SK-N-SH (cell line): Measurements from ENCODE around the gene SCYGR3. TPM values are rescaled to one million over a fixed set of nuclear protein-coding genes. Genes with fewer than 3 reads are reported as not detected.

Experiments
- CTCF ChIA-PET: fragments of 300-600, 350-600 bp; formaldehyde crosslinking; extraction: SDS; loops from one replicate; lab custom pipeline; 2021; lab: Yijun Ruan, JAX
- POLR2A ChIA-PET: fragments of 350-600 bp; sonication (Branson Sonifier 250); formaldehyde crosslinking; extraction: SDS; loops from one replicate; lab custom pipeline; 2020; ENCODE audit warnings: antibody characterized with exemption, inconsistent platforms; lab: Yijun Ruan, JAX
- DNase-seq: peaks from one replicate; pipeline ENCODE4 v3.0.0; 2012
- H2AFZ ChIP-seq: fragments of 200-600 bp; sonication (generic); 2 replicates; pipeline ENCODE4 v1.8.1; 2016; ENCODE audit warnings: antibody characterized with exemption, mild to moderate bottlenecking, low read depth
- H3F3A ChIP-seq: fragments of 200-600 bp; sonication (generic); replicated peaks from 2 replicates; pipeline ENCODE3; 2016; ENCODE audit warnings: antibody characterized with exemption, mild to moderate bottlenecking; ENCODE audit not compliant: insufficient read depth
- H3K27ac ChIP-seq, 2 experiments: fragments of 200-500 bp in 1 of 2; fragments of 200-600 bp in 1 of 2; sonication (Bioruptor generic) in 1 of 2; sonication (generic), shearing (Covaris generic) in 1 of 2; 2 replicates each; pipeline versions ENCODE4 v1.5.1 to v1.6.1; 2014 to 2016; ENCODE audit warnings: low read depth in 2 of 2, inconsistent platforms in 1 of 2, low read length in 1 of 2, mild to moderate bottlenecking in 1 of 2, mixed read lengths in 1 of 2
- H3K27me3 ChIP-seq: fragments of 200-600 bp; sonication (generic), shearing (Covaris generic); 2 replicates; pipeline ENCODE4 v1.6.1; 2016; ENCODE audit warnings: mixed run types; ENCODE audit not compliant: insufficient read depth
- H3K36me3 ChIP-seq, 2 experiments: fragments of 200-500 bp in 1 of 2; fragments of 200-600 bp in 1 of 2; sonication (Bioruptor generic) in 1 of 2; sonication (generic) in 1 of 2; replicated peaks in 1 of 2; 2 replicates each; pipeline versions ENCODE3 to v1.5.1; 2014 to 2016; ENCODE audit warnings: low read length in 1 of 2, mild to moderate bottlenecking in 1 of 2; ENCODE audit not compliant: insufficient read depth in 2 of 2, control insufficient read depth in 1 of 2
- H3K4me1 ChIP-seq, 2 experiments: fragments of 200-500 bp in 1 of 2; fragments of 200-600 bp in 1 of 2; sonication (Bioruptor generic) in 1 of 2; sonication (generic), shearing (Covaris generic) in 1 of 2; 2 replicates each; pipeline versions ENCODE4 v1.5.1 to v1.6.1; 2014 to 2016; ENCODE audit warnings: low read depth in 1 of 2, low read length in 1 of 2, mixed run types in 1 of 2; ENCODE audit not compliant: insufficient read depth in 2 of 2, control insufficient read depth in 1 of 2
- H3K4me2 ChIP-seq: fragments of 200-600 bp; sonication (generic), shearing (Covaris generic); 2 replicates; pipeline ENCODE4 v1.6.1; 2017; ENCODE audit warnings: mixed run types
- H3K4me3 ChIP-seq, 2 experiments: fragments of 200-500 bp in 1 of 2; fragments of 200-600 bp in 1 of 2; sonication (Bioruptor generic) in 1 of 2; sonication (generic), shearing (Covaris generic) in 1 of 2; 2 replicates each; pipeline versions ENCODE4 v1.5.1 to v1.8.1; 2014 to 2016; ENCODE audit warnings: low read depth in 2 of 2, inconsistent platforms in 1 of 2, low read length in 1 of 2, mild to moderate bottlenecking in 1 of 2, mixed read lengths in 1 of 2, moderate library complexity in 1 of 2
- H3K79me2 ChIP-seq: fragments of 200-600 bp; sonication (generic); 2 replicates; pipeline ENCODE4 v1.8.1; 2017; ENCODE audit warnings: mild to moderate bottlenecking; ENCODE audit not compliant: insufficient read depth
- H3K9ac ChIP-seq: fragments of 200-600 bp; sonication (generic); 2 replicates; pipeline ENCODE4 v1.6.1; 2017; ENCODE audit warnings: mixed run types
- H3K9me2 ChIP-seq: fragments of 200-600 bp; sonication (generic); 2 replicates; pipeline ENCODE4 v1.6.1; 2017; ENCODE audit warnings: mixed run types
- H3K9me3 ChIP-seq: fragments of 200-600 bp; sonication (generic); 2 replicates; pipeline ENCODE4 v1.6.1; 2017; ENCODE audit warnings: mixed run types, mild to moderate bottlenecking, moderate library complexity
- H4K20me1 ChIP-seq: fragments of 200-600 bp; sonication (generic); 2 replicates; pipeline ENCODE4 v1.6.1; 2017; ENCODE audit warnings: mild to moderate bottlenecking, mixed run types; ENCODE audit not compliant: insufficient read depth
- CHD2 ChIP-seq: fragments of 150-350 bp; IDR thresholded peaks from 2 replicates; pipeline ENCODE4 v1.6.1; 2018; ENCODE audit warnings: low read length; ENCODE audit not compliant: partially characterized antibody
- GABPA ChIP-seq: IDR thresholded peaks from 2 replicates; pipeline ENCODE4 v1.4.0; 2012; ENCODE audit warnings: low read depth, mild to moderate bottlenecking
- IRF3 ChIP-seq: fragments of 150-350 bp; IDR thresholded peaks from 2 replicates; pipeline ENCODE4 v1.6.1; 2016; ENCODE audit warnings: mild to moderate bottlenecking, low read depth, low read length
- POLR2AphosphoS5 ChIP-seq: IDR thresholded peaks from 2 replicates; pipeline ENCODE4 v1.6.1; 2012; ENCODE audit warnings: low read depth, low read length
- RCOR1 ChIP-seq: fragments of 150-350 bp; IDR thresholded peaks from 2 replicates; pipeline ENCODE4 v1.6.1; 2017; ENCODE audit warnings: antibody characterized with exemption, low read length
- RXRA ChIP-seq: IDR thresholded peaks from 2 replicates; pipeline ENCODE4 v1.4.0; 2012; ENCODE audit warnings: low read depth, mild to moderate bottlenecking, borderline replicate concordance
- SMC3 ChIP-seq: IDR thresholded peaks from 2 replicates; pipeline ENCODE4 v1.6.1; 2012; ENCODE audit warnings: low read depth, low read length, improper control_type of control experiment
- TCF12 ChIP-seq: IDR thresholded peaks from 2 replicates; pipeline ENCODE4 v1.4.0; 2012
- WGBS: methylation state at CpG from one replicate; pipeline ENCODE4 v1.1.6; 2017; ENCODE audit warnings: low lambda C conversion rate; 5-methylcytosine and 5-hydroxymethylcytosine counted together
- polyA plus RNA-seq, 3 experiments: library from polyadenylated mRNA; depleted of rRNA; stranded (reverse); fragments of >200 nt; gene quantifications; 2 replicates each; pipeline ENCODE4 v1.2.3, GENCODE V29; 2012
- TF ChIP-seq, protein P1 (sequence below): IDR thresholded peaks from 2 replicates; pipeline ENCODE4; 2012
- TF ChIP-seq, protein P2 (sequence below): IDR thresholded peaks from 2 replicates; pipeline ENCODE4 v1.4.0; 2012; ENCODE audit warnings: low read depth, borderline replicate concordance

Gene SCYGR3
- polyA plus RNA-seq, 1 of the 3 experiments (the other 2 are of a cell fraction), result not detected

GRCh38 chr2:227629435-227629834 is 14.8 kb upstream of the SCYGR3 start:
- TF ChIP-seq TCF12, result no peak
- TF ChIP-seq SMC3, result no peak
- no peak for TF ChIP-seq RXRA
- TF ChIP-seq, protein P1, sequence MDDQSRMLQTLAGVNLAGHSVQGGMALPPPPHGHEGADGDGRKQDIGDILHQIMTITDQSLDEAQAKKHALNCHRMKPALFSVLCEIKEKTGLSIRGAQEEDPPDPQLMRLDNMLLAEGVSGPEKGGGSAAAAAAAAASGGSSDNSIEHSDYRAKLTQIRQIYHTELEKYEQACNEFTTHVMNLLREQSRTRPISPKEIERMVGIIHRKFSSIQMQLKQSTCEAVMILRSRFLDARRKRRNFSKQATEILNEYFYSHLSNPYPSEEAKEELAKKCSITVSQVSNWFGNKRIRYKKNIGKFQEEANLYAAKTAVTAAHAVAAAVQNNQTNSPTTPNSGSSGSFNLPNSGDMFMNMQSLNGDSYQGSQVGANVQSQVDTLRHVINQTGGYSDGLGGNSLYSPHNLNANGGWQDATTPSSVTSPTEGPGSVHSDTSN, result no peak
- TF ChIP-seq, protein P2, sequence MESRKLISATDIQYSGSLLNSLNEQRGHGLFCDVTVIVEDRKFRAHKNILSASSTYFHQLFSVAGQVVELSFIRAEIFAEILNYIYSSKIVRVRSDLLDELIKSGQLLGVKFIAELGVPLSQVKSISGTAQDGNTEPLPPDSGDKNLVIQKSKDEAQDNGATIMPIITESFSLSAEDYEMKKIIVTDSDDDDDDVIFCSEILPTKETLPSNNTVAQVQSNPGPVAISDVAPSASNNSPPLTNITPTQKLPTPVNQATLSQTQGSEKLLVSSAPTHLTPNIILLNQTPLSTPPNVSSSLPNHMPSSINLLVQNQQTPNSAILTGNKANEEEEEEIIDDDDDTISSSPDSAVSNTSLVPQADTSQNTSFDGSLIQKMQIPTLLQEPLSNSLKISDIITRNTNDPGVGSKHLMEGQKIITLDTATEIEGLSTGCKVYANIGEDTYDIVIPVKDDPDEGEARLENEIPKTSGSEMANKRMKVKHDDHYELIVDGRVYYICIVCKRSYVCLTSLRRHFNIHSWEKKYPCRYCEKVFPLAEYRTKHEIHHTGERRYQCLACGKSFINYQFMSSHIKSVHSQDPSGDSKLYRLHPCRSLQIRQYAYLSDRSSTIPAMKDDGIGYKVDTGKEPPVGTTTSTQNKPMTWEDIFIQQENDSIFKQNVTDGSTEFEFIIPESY, result no peak
- no peak for TF ChIP-seq RCOR1
- no peak for TF ChIP-seq GABPA
- TF ChIP-seq CHD2, result no peak
- TF ChIP-seq POLR2AphosphoS5, result no peak
- ChIA-PET POLR2A (no interaction called here), CTCF (no interaction called here)
- H3K4me3 ChIP-seq, result no peak overlapping the region
- H3K4me2 ChIP-seq, result no peak overlapping the region
- no peaks in the 10 kb centered on the region for H3F3A ChIP-seq
- no peaks in the 10 kb centered on the region for H3K36me3 ChIP-seq
- H3K9me3 ChIP-seq, result no peaks in the 10 kb centered on the region
- no peak overlapping the region for H2AFZ ChIP-seq
- H3K27ac ChIP-seq, result no peak overlapping the region
- 40% methylated on average over 7 of the region's 7 CpGs for WGBS
- DNase-seq, result no peak
- no peak overlapping the region for H3K9ac ChIP-seq
- no peaks in the 10 kb centered on the region for H3K79me2 ChIP-seq
- H3K4me1 ChIP-seq, result peaks cover 0 to 5% of the 10 kb centered on the region in 2 experiments; a peak in 1 of 4 replicates
- H3K27me3 ChIP-seq, result no peaks in the 10 kb centered on the region
- no peaks in the 10 kb centered on the region for H4K20me1 ChIP-seq
- no peaks in the 10 kb centered on the region for H3K9me2 ChIP-seq

GRCh38 chr2:227627769-227628168 is 13.1 kb upstream of the SCYGR3 start:
- no peaks in the 10 kb centered on the region for H3K79me2 ChIP-seq
- DNase-seq, result no peak
- no peak overlapping the region for H2AFZ ChIP-seq
- H3K4me1 ChIP-seq, result peaks cover 0 to 5% of the 10 kb centered on the region in 2 experiments; a peak in 1 of 4 replicates
- POLR2A ChIA-PET, result no interaction called here
- no peaks in the 10 kb centered on the region for H4K20me1 ChIP-seq
- 71% methylated on average over 3 of the region's 3 CpGs for WGBS
- no peaks in the 10 kb centered on the region for H3K9me2 ChIP-seq
- H3K4me3 ChIP-seq, result no peak overlapping the region
- H3K9ac ChIP-seq, result no peak overlapping the region
- CTCF ChIA-PET, result interaction anchor here (1.6 kb wide), 1 partner anchor 11 kb away, joined by 3 read pairs; no protein-coding TSS in a partner anchor
- H3K27ac ChIP-seq, result no peak overlapping the region
- TF ChIP-seq IRF3, result no peak
- no peak for TF ChIP-seq POLR2AphosphoS5
- no peak overlapping the region for H3K4me2 ChIP-seq
- no peaks in the 10 kb centered on the region for H3K9me3 ChIP-seq
- H3F3A ChIP-seq, result no peaks in the 10 kb centered on the region
- H3K36me3 ChIP-seq, result no peaks in the 10 kb centered on the region
- H3K27me3 ChIP-seq, result no peaks in the 10 kb centered on the region
